Measurements from ENCODE around the gene FRRS1L.

Gene FRRS1L

GRCh38 chr9:109162677-109163076 is 4.4 kb downstream of the FRRS1L start:
- H3K4me3 ChIP-seq (ENCODE audit: low read length) = no peak overlapping the region
- TF ChIP-seq ZNF274 (IDR thresholded peaks at IDR 0.05; ENCODE audit: low read depth, low read length) = no peak

- no peak for TF ChIP-seq ZNF274 (IDR thresholded peaks at IDR 0.05; ENCODE audit: low read depth, low read length)
- H3K4me3 ChIP-seq (ENCODE audit: low read length) = no peak overlapping the region
Observed at GRCh38 chr9:109161471-109161870, 5.6 kb downstream of the FRRS1L start.

GRCh38 chr9:109159583-109159982 is 7.5 kb downstream of the FRRS1L start:
- no peak for TF ChIP-seq ZNF274 (IDR thresholded peaks at IDR 0.05; ENCODE audit: low read depth, low read length)
- no peak overlapping the region for H3K4me3 ChIP-seq (ENCODE audit: low read length)

- H3K4me3 ChIP-seq (ENCODE audit: low read length) = no peak overlapping the region
- no peak for TF ChIP-seq ZNF274 (IDR thresholded peaks at IDR 0.05; ENCODE audit: low read depth, low read length)
Observed at GRCh38 chr9:109158651-109159050, 8.4 kb downstream of the FRRS1L start.

GRCh38 chr9:109156708-109157107 is 10.3 kb downstream of the FRRS1L start:
- TF ChIP-seq ZNF274 (IDR thresholded peaks at IDR 0.05; ENCODE audit: low read depth, low read length) = no peak

GRCh38 chr9:109150925-109151545 is 16.0 kb downstream of the FRRS1L start:
- no peak overlapping the region for H3K4me3 ChIP-seq (ENCODE audit: low read length)
- TF ChIP-seq ZNF274 (IDR thresholded peaks at IDR 0.05; ENCODE audit: low read depth, low read length) = no peak

More at GRCh38 chr9:109156708-109157107, 10.3 kb downstream of the FRRS1L start:
- no peak overlapping the region for H3K4me3 ChIP-seq (ENCODE audit: low read length)

GRCh38 chr9:109149722-109150121 is 17.3 kb downstream of the FRRS1L start:
- no peak for TF ChIP-seq ZNF274 (IDR thresholded peaks at IDR 0.05; ENCODE audit: low read depth, low read length)
- H3K4me3 ChIP-seq (ENCODE audit: low read length) = no peak overlapping the region

GRCh38 chr9:109149089-109149488 is 18.0 kb downstream of the FRRS1L start:
- TF ChIP-seq ZNF274 (IDR thresholded peaks at IDR 0.05; ENCODE audit: low read depth, low read length) = no peak
- no peak overlapping the region for H3K4me3 ChIP-seq (ENCODE audit: low read length)

- TF ChIP-seq ZNF274 (IDR thresholded peaks at IDR 0.05; ENCODE audit: low read depth, low read length) = no peak
- no peak overlapping the region for H3K4me3 ChIP-seq (ENCODE audit: low read length)
Observed at GRCh38 chr9:109145051-109145450, 22.0 kb downstream of the FRRS1L start.

- H3K4me3 ChIP-seq (ENCODE audit: low read length) = no peak overlapping the region
- TF ChIP-seq ZNF274 (IDR thresholded peaks at IDR 0.05; ENCODE audit: low read depth, low read length) = no peak
Observed at GRCh38 chr9:109143881-109144562, 23.0 kb downstream of the FRRS1L start.

- no peak overlapping the region for H3K4me3 ChIP-seq (ENCODE audit: low read length)
- TF ChIP-seq ZNF274 (IDR thresholded peaks at IDR 0.05; ENCODE audit: low read depth, low read length) = no peak
Observed at GRCh38 chr9:109141375-109141774, 25.7 kb downstream of the FRRS1L start.

- no peak for TF ChIP-seq ZNF274 (IDR thresholded peaks at IDR 0.05; ENCODE audit: low read depth, low read length)
- H3K4me3 ChIP-seq (ENCODE audit: low read length) = no peak overlapping the region
Observed at GRCh38 chr9:109139851-109140250, 27.2 kb downstream of the FRRS1L start.

GRCh38 chr9:109138421-109138820 is 28.6 kb downstream of the FRRS1L start:
- TF ChIP-seq ZNF274 (IDR thresholded peaks at IDR 0.05; ENCODE audit: low read depth, low read length) = no peak
- H3K4me3 ChIP-seq (ENCODE audit: low read length) = no peak overlapping the region

- no peak overlapping the region for H3K4me3 ChIP-seq (ENCODE audit: low read length)
- no peak for TF ChIP-seq ZNF274 (IDR thresholded peaks at IDR 0.05; ENCODE audit: low read depth, low read length)
Observed at GRCh38 chr9:109134167-109134578, 32.9 kb downstream of the FRRS1L start.

GRCh38 chr9:109133533-109133932 is 33.5 kb downstream of the FRRS1L start:
- no peak for TF ChIP-seq ZNF274 (IDR thresholded peaks at IDR 0.05; ENCODE audit: low read depth, low read length)
- H3K4me3 ChIP-seq (ENCODE audit: low read length) = no peak overlapping the region

Data from GM08714 (cell line).